GM21737 (cell line): ENCODE results near the gene ARL15.

Experiments
- ATAC-seq: cut with Tn5 transposase; IDR thresholded peaks from one replicate; pipeline ENCODE4 v1.9.1; 2021; ENCODE audit warnings: mild to moderate bottlenecking, moderate library complexity; ENCODE audit not compliant: unreplicated experiment

The ARL15 gene

GRCh38 chr5:53950621-53951020, 359.8 kb downstream of the ARL15 start:
- no peak for ATAC-seq

- ATAC-seq: no peak
These were observed 361.8 kb downstream of the ARL15 start for GRCh38 chr5:53948598-53948997.

GRCh38 chr5:53946405-53947100, 363.8 kb downstream of the ARL15 start:
- ATAC-seq: no peak

GRCh38 chr5:53944981-53945380, 365.4 kb downstream of the ARL15 start:
- no peak for ATAC-seq

- ATAC-seq: no peak
These were observed 366.4 kb downstream of the ARL15 start for GRCh38 chr5:53943938-53944337.

- ATAC-seq: no peak
These were observed 367.6 kb downstream of the ARL15 start for GRCh38 chr5:53942724-53943123.

GRCh38 chr5:53940921-53941320, 369.5 kb downstream of the ARL15 start:
- ATAC-seq: no peak

GRCh38 chr5:53937467-53937866, 372.9 kb downstream of the ARL15 start:
- ATAC-seq: no peak

- no peak for ATAC-seq
These were observed 373.7 kb downstream of the ARL15 start for GRCh38 chr5:53936481-53937352.

- no peak for ATAC-seq
These were observed 376.1 kb downstream of the ARL15 start for GRCh38 chr5:53934151-53934820.

- no peak for ATAC-seq
These were observed 378.0 kb downstream of the ARL15 start for GRCh38 chr5:53932351-53932750.

- ATAC-seq: no peak
These were observed 379.9 kb downstream of the ARL15 start for GRCh38 chr5:53930457-53930856.

- no peak for ATAC-seq
These were observed 380.8 kb downstream of the ARL15 start for GRCh38 chr5:53929570-53929969.

- no peak for ATAC-seq
These were observed 381.2 kb downstream of the ARL15 start for GRCh38 chr5:53929152-53929551.

- no peak for ATAC-seq
These were observed 381.7 kb downstream of the ARL15 start for GRCh38 chr5:53928641-53929040.

- no peak for ATAC-seq
These were observed 382.6 kb downstream of the ARL15 start for GRCh38 chr5:53927668-53928247.

GRCh38 chr5:53926026-53926425, 384.3 kb downstream of the ARL15 start:
- no peak for ATAC-seq

- no peak for ATAC-seq
These were observed 386.0 kb downstream of the ARL15 start for GRCh38 chr5:53924392-53924791.

GRCh38 chr5:53923961-53924360, 386.4 kb downstream of the ARL15 start:
- ATAC-seq: no peak

- no peak for ATAC-seq
These were observed 387.6 kb downstream of the ARL15 start for GRCh38 chr5:53922508-53923498.
